RWPE2 (cell line): Measurements from ENCODE around the gene SPECC1L.

Experiments
- ATAC-seq: fragments of 200-7000 bp; cut with Tn5 transposase; 3 replicates; pipeline ENCODE4 v1.9.1; 2021; ENCODE audit warnings: low read depth
- DNase-seq: peaks from one replicate; pipeline ENCODE4 v3.0.0-alpha.2; 2020; ENCODE audit warnings: low spot score
- H3K27ac ChIP-seq: fragments of 450-650 bp; 2 replicates; pipeline ENCODE4 v1.5.1; 2017; ENCODE audit warnings: mild to moderate bottlenecking; ENCODE audit not compliant: poor library complexity, severe bottlenecking
- H3K27me3 ChIP-seq: fragments of 250-450 bp; sonication (Bioruptor Pico); 2 replicates; pipeline ENCODE4 v1.5.1; 2021; ENCODE audit warnings: mild to moderate bottlenecking, moderate library complexity; ENCODE audit not compliant: insufficient read depth, poor library complexity, severe bottlenecking
- H3K36me3 ChIP-seq: fragments of 250-450 bp; sonication (Bioruptor Pico); 2 replicates; pipeline ENCODE4 v1.5.1; 2020; ENCODE audit warnings: low read depth, mild to moderate bottlenecking, moderate library complexity
- H3K4me1 ChIP-seq: fragments of 250-450 bp; sonication (Bioruptor Pico); 2 replicates; pipeline ENCODE4 v1.5.1; 2021; ENCODE audit warnings: mild to moderate bottlenecking, moderate library complexity; ENCODE audit not compliant: insufficient read depth, poor library complexity, severe bottlenecking
- H3K4me3 ChIP-seq: fragments of 250-450 bp; sonication (Bioruptor Pico); 2 replicates; pipeline ENCODE4 v1.5.1; 2021; ENCODE audit warnings: mild to moderate bottlenecking, moderate library complexity; ENCODE audit not compliant: severe bottlenecking
- H3K9me3 ChIP-seq: fragments of 250-450 bp; sonication (Bioruptor Pico); 2 replicates; pipeline ENCODE4 v1.5.1; 2021; ENCODE audit warnings: mild to moderate bottlenecking, moderate library complexity; ENCODE audit not compliant: severe bottlenecking
- TF ChIP-seq, protein P1 (sequence below): fragments of 450-650 bp; IDR thresholded peaks from one replicate; pipeline ENCODE4 v1.5.1; 2017; ENCODE audit warnings: mild to moderate bottlenecking, moderate library complexity; ENCODE audit not compliant: poor library complexity, severe bottlenecking

SPECC1L gene

DNA sequence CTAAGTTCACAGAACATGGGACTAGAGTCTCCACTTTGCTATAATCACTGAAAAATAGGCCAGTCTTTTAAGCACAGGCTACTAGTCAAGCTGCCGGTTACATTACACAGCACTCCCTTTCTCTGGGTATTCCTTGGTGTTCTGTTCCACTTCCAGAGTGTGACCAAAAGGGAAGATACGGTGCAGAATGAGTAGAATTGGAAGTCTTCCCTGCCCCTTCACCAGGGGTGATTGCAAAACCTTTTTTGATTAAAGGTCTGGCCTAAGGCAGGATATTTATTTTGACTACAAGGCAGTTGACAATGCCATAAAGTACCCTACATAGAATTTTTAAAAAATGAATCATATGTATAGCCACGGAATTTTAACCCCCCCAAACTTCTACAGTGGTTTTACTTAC, 97.2 kb downstream of the SPECC1L start:
- Histone ChIP-seq H3K27ac (no peak overlapping the region), H3K36me3 (peaks cover 88% of the 10 kb centered on the region), H3K4me3 (no peak overlapping the region), H3K9me3 (no peaks in the 10 kb centered on the region), H3K27me3 (no peaks in the 10 kb centered on the region), H3K4me1 (no peaks in the 10 kb centered on the region)
- TF ChIP-seq, protein P1, sequence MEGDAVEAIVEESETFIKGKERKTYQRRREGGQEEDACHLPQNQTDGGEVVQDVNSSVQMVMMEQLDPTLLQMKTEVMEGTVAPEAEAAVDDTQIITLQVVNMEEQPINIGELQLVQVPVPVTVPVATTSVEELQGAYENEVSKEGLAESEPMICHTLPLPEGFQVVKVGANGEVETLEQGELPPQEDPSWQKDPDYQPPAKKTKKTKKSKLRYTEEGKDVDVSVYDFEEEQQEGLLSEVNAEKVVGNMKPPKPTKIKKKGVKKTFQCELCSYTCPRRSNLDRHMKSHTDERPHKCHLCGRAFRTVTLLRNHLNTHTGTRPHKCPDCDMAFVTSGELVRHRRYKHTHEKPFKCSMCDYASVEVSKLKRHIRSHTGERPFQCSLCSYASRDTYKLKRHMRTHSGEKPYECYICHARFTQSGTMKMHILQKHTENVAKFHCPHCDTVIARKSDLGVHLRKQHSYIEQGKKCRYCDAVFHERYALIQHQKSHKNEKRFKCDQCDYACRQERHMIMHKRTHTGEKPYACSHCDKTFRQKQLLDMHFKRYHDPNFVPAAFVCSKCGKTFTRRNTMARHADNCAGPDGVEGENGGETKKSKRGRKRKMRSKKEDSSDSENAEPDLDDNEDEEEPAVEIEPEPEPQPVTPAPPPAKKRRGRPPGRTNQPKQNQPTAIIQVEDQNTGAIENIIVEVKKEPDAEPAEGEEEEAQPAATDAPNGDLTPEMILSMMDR: no peak
- ATAC-seq (no peak), DNase-seq (no peak)

- Histone ChIP-seq H3K27me3 (no peaks in the 10 kb centered on the region), H3K27ac (no peak overlapping the region), H3K4me3 (no peak overlapping the region), H3K4me1 (no peaks in the 10 kb centered on the region), H3K36me3 (peaks cover 87% of the 10 kb centered on the region), H3K9me3 (no peaks in the 10 kb centered on the region)
- TF ChIP-seq, protein P1: no peak
- DNase-seq (no peak), ATAC-seq (no peak)
Observed at GRCh38 chr22:24370401-24370800, 99.8 kb downstream of the SPECC1L start.

GRCh38 chr22:24376002-24376401, 105.4 kb downstream of the SPECC1L start:
- H3K27me3 ChIP-seq: no peaks in the 10 kb centered on the region
- DNase-seq (no peak), ATAC-seq (no peak)
- peaks cover 66% of the 10 kb centered on the region for H3K36me3 ChIP-seq
- H3K4me1 ChIP-seq: no peaks in the 10 kb centered on the region
- H3K27ac ChIP-seq: no peak overlapping the region
- no peaks in the 10 kb centered on the region for H3K9me3 ChIP-seq
- TF ChIP-seq, protein P1: no peak
- H3K4me3 ChIP-seq: no peak overlapping the region

- H3K27me3 ChIP-seq: no peaks in the 10 kb centered on the region
- no peak overlapping the region for H3K27ac ChIP-seq
- no peaks in the 10 kb centered on the region for H3K9me3 ChIP-seq
- TF ChIP-seq, protein P1: no peak
- DNase-seq (no peak), ATAC-seq (no peak)
- H3K4me3 ChIP-seq: no peak overlapping the region
- no peaks in the 10 kb centered on the region for H3K4me1 ChIP-seq
- H3K36me3 ChIP-seq: peaks cover 63% of the 10 kb centered on the region
Observed at GRCh38 chr22:24376586-24376985, 106.0 kb downstream of the SPECC1L start.

- ATAC-seq (no peak), DNase-seq (no peak)
- Histone ChIP-seq H3K4me3 (no peak overlapping the region), H3K4me1 (no peaks in the 10 kb centered on the region), H3K9me3 (no peaks in the 10 kb centered on the region), H3K27ac (no peak overlapping the region), H3K27me3 (no peaks in the 10 kb centered on the region), H3K36me3 (peaks cover 44% of the 10 kb centered on the region)
- TF ChIP-seq, protein P1: no peak
Observed at GRCh38 chr22:24379536-24379935, 108.9 kb downstream of the SPECC1L start.
